HEK293 (cell line): ENCODE data around the gene TBRG1.

Source experiments
- CTCF ChIA-PET: fragments of 350-600 bp; formaldehyde crosslinking; extraction: SDS; loops from one replicate; lab custom pipeline; 2021; ENCODE audit warnings: antibody characterized with exemption; lab: Yijun Ruan, JAX
- POLR2A ChIA-PET: fragments of 300-600 bp; formaldehyde crosslinking; extraction: SDS; loops from one replicate; lab custom pipeline; 2020; ENCODE audit warnings: antibody characterized with exemption, inconsistent platforms; lab: Yijun Ruan, JAX
- H3K27ac ChIP-seq: fragments of 200-500 bp; sonication (Bioruptor generic); 2 replicates; pipeline ENCODE4 v1.5.1; 2014; ENCODE audit warnings: low read depth, low read length, control low read depth, inconsistent platforms; ENCODE audit errors: extremely low read depth
- H3K36me3 ChIP-seq, 2 experiments: fragments of 200-500 bp in 1 of 2; sonication (Bioruptor generic) in 1 of 2; 1 replicate in 1 of 2; 2 replicates in 1 of 2; pipeline ENCODE4 v1.5.1; 2014 to 2017; ENCODE audit warnings: inconsistent platforms in 2 of 2, low read length in 2 of 2; ENCODE audit not compliant: control insufficient read depth in 2 of 2, insufficient read depth in 1 of 2
- H3K4me1 ChIP-seq: fragments of 200-500 bp; sonication (Bioruptor generic); 2 replicates; pipeline ENCODE4 v1.5.1; 2014; ENCODE audit warnings: mild to moderate bottlenecking, low read length, inconsistent platforms; ENCODE audit not compliant: control insufficient read depth, insufficient read depth
- H3K4me3 ChIP-seq: 2 replicates; pipeline ENCODE4 v1.5.1; 2011; ENCODE audit warnings: low read depth, mild to moderate bottlenecking, control low read depth, low read length, moderate library complexity
- H3K9me3 ChIP-seq: fragments of 200-500 bp; sonication (Bioruptor generic); 2 replicates; pipeline ENCODE4 v1.5.1; 2014; ENCODE audit warnings: low read depth, low read length, inconsistent platforms; ENCODE audit not compliant: control insufficient read depth, insufficient read depth
- KLF1 ChIP-seq: fragments of 450-650 bp; formaldehyde crosslinking; IDR thresholded peaks from 2 replicates; pipeline ENCODE4 v1.5.1; 2016; ENCODE audit warnings: missing biosample characterization, missing genetic modification characterization
- KLF10 ChIP-seq: fragments of 450-650 bp; IDR thresholded peaks from 2 replicates; pipeline ENCODE4 v1.5.1; 2018; ENCODE audit warnings: missing biosample characterization, mild to moderate bottlenecking, missing genetic modification characterization
- SP7 ChIP-seq: fragments of 450-650 bp; formaldehyde crosslinking; IDR thresholded peaks from 2 replicates; pipeline ENCODE4 v1.5.1; 2016; ENCODE audit warnings: missing biosample characterization, missing genetic modification characterization
- YY1 ChIP-seq: fragments of 450-650 bp; formaldehyde crosslinking; IDR thresholded peaks from 2 replicates; pipeline ENCODE4 v1.5.1; 2018; ENCODE audit warnings: missing biosample characterization, missing genetic modification characterization
- ZBTB10 ChIP-seq: fragments of 450-650 bp; formaldehyde crosslinking; IDR thresholded peaks from 2 replicates; pipeline ENCODE4 v1.5.1; 2016; ENCODE audit warnings: missing biosample characterization, missing genetic modification characterization
- ZBTB21 ChIP-seq: fragments of 450-650 bp; formaldehyde crosslinking; IDR thresholded peaks from 2 replicates; pipeline ENCODE4 v1.5.1; 2017; ENCODE audit warnings: missing biosample characterization, missing genetic modification characterization
- ZFP3 ChIP-seq: fragments of 450-650 bp; formaldehyde crosslinking; IDR thresholded peaks from 2 replicates; pipeline ENCODE4 v1.5.1; 2016; ENCODE audit warnings: low read depth, missing biosample characterization, missing genetic modification characterization
- ZNF16 ChIP-seq: fragments of 450-650 bp; formaldehyde crosslinking; IDR thresholded peaks from 2 replicates; pipeline ENCODE4 v1.5.1; 2016; ENCODE audit warnings: low read depth, missing biosample characterization, missing genetic modification characterization
- ZNF169 ChIP-seq: fragments of 450-650 bp; formaldehyde crosslinking; IDR thresholded peaks from 2 replicates; pipeline ENCODE4 v1.5.1; 2016; ENCODE audit warnings: missing biosample characterization, missing genetic modification characterization
- ZNF202 ChIP-seq: fragments of 450-650 bp; formaldehyde crosslinking; IDR thresholded peaks from 2 replicates; pipeline ENCODE4 v1.5.1; 2016; ENCODE audit warnings: missing biosample characterization, missing genetic modification characterization, borderline replicate concordance
- ZNF391 ChIP-seq: fragments of 450-650 bp; formaldehyde crosslinking; IDR thresholded peaks from 2 replicates; pipeline ENCODE4 v1.5.1; 2016; ENCODE audit warnings: low read depth, missing biosample characterization, missing genetic modification characterization, borderline replicate concordance
- ZNF433 ChIP-seq: fragments of 450-650 bp; formaldehyde crosslinking; IDR thresholded peaks from 2 replicates; pipeline ENCODE4 v1.5.1; 2016; ENCODE audit warnings: missing biosample characterization, missing genetic modification characterization, low read depth
- ZNF560 ChIP-seq: fragments of 450-650 bp; formaldehyde crosslinking; IDR thresholded peaks from 2 replicates; pipeline ENCODE4 v1.5.1; 2017; ENCODE audit warnings: missing biosample characterization, missing genetic modification characterization, borderline replicate concordance
- ZSCAN16 ChIP-seq: fragments of 450-650 bp; formaldehyde crosslinking; IDR thresholded peaks from 2 replicates; pipeline ENCODE4 v1.5.1; 2016; ENCODE audit warnings: missing biosample characterization, missing genetic modification characterization
- TF ChIP-seq, protein P1 (sequence below): fragments of 450-650 bp; formaldehyde crosslinking; conservative IDR thresholded peaks from 2 replicates; pipeline ENCODE4 v1.5.1; 2016; ENCODE audit warnings: low read depth, missing biosample characterization, missing genetic modification characterization
- TF ChIP-seq, protein P2 (sequence below): fragments of 450-650 bp; formaldehyde crosslinking; IDR thresholded peaks from 2 replicates; pipeline ENCODE4 v1.5.1; 2016; ENCODE audit warnings: missing biosample characterization, missing genetic modification characterization
- TF ChIP-seq, protein P3 (sequence below): fragments of 450-650 bp; formaldehyde crosslinking; IDR thresholded peaks from 2 replicates; pipeline ENCODE4 v1.5.1; 2016; ENCODE audit warnings: missing biosample characterization, missing genetic modification characterization

Gene TBRG1

GRCh38 chr11:124577716-124578427 is 44.8 kb upstream of the TBRG1 start (continued):
- TF ChIP-seq, protein P1, sequence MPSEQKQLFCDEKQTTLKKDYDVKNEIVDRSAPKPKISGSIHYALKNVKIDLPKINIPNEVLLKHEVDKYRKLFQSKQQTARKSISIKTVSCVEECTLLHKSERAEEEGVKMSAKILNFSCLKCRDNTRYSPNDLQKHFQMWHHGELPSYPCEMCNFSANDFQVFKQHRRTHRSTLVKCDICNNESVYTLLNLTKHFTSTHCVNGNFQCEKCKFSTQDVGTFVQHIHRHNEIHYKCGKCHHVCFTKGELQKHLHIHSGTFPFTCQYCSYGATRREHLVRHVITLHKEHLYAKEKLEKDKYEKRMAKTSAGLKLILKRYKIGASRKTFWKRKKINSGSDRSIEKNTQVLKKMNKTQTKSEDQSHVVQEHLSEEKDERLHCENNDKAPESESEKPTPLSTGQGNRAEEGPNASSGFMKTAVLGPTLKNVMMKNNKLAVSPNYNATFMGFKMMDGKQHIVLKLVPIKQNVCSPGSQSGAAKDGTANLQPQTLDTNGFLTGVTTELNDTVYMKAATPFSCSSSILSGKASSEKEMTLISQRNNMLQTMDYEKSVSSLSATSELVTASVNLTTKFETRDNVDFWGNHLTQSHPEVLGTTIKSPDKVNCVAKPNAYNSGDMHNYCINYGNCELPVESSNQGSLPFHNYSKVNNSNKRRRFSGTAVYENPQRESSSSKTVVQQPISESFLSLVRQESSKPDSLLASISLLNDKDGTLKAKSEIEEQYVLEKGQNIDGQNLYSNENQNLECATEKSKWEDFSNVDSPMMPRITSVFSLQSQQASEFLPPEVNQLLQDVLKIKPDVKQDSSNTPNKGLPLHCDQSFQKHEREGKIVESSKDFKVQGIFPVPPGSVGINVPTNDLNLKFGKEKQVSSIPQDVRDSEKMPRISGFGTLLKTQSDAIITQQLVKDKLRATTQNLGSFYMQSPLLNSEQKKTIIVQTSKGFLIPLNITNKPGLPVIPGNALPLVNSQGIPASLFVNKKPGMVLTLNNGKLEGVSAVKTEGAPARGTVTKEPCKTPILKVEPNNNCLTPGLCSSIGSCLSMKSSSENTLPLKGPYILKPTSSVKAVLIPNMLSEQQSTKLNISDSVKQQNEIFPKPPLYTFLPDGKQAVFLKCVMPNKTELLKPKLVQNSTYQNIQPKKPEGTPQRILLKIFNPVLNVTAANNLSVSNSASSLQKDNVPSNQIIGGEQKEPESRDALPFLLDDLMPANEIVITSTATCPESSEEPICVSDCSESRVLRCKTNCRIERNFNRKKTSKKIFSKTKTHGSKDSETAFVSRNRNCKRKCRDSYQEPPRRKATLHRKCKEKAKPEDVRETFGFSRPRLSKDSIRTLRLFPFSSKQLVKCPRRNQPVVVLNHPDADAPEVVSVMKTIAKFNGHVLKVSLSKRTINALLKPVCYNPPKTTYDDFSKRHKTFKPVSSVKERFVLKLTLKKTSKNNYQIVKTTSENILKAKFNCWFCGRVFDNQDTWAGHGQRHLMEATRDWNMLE (tag by site-specific recombination): no peak
- TF ChIP-seq, all 188 proteins: peak for 0

DNA sequence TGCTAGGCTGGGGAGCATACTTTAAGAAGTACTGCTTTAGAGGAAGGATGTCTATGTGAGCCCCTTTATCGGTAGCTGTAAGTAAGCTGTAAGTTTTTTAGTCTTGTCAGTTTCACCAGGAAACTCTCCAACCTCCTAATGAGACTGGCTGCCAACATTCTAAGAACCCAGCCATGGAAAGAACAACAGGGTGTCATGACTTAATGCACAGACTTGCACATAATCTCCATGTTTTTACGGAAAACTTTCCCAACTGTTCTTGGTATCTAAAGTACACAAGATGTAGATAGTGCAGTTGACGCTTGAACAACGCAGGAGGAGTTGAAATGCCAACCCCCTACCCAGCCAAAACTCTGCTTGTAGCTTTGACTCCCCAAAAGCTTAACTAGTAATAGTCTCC is 43.9 kb upstream of the TBRG1 start:
- Histone ChIP-seq H3K36me3 (no peaks in the 10 kb centered on the region), H3K4me3 (no peak overlapping the region), H3K9me3 (no peaks in the 10 kb centered on the region), H3K4me1 (no peaks in the 10 kb centered on the region), H3K27ac (no peak overlapping the region)
- TF ChIP-seq ZBTB10 (no peak), ZBTB21 (tag by site-specific recombination) (no peak)
- POLR2A ChIA-PET: no interaction called here
- CTCF ChIA-PET: interaction anchor here (1.3 kb wide), 1 partner anchor 509 kb away, joined by 7 read pairs; no protein-coding TSS in a partner anchor

GRCh38 chr11:124581817-124582216 is 40.8 kb upstream of the TBRG1 start:
- ChIA-PET CTCF (interaction anchor here (0.5 to 1.3 kb wide), 3 partner anchors 21 to 179 kb away, joined by 3 to 5 read pairs (median 3); no protein-coding TSS in a partner anchor), POLR2A (no interaction called here)
- TF ChIP-seq KLF1 (tag by site-specific recombination): no peak
- no peak for TF ChIP-seq ZNF391 (tag by site-specific recombination)
- no peak for TF ChIP-seq KLF10 (tag by site-specific recombination)
- TF ChIP-seq ZNF202 (tag by site-specific recombination): no peak
- TF ChIP-seq ZSCAN16: 0 out of 2 replicates have a peak, but pooled peaks have one; percentile 23
- TF ChIP-seq ZNF169 (tag by site-specific recombination): no peak
- TF ChIP-seq ZNF560 (tag by site-specific recombination): no peak

GRCh38 chr11:124582565-124582964 is 40.1 kb upstream of the TBRG1 start:
- no peaks in the 10 kb centered on the region for H3K36me3 ChIP-seq
- CTCF ChIA-PET: interaction anchor here (0.5 to 1.3 kb wide), 3 partner anchors 22 to 180 kb away, joined by 3 to 7 read pairs (median 3); no protein-coding TSS in a partner anchor
- H3K9me3 ChIP-seq: no peaks in the 10 kb centered on the region
- POLR2A ChIA-PET: no interaction called here
- no peaks in the 10 kb centered on the region for H3K4me1 ChIP-seq
- no peak overlapping the region for H3K4me3 ChIP-seq
- no peak overlapping the region for H3K27ac ChIP-seq
- no peak for TF ChIP-seq ZFP3 (tag by site-specific recombination)
- no peak for TF ChIP-seq ZNF433 (tag by site-specific recombination)
- TF ChIP-seq, protein P2, sequence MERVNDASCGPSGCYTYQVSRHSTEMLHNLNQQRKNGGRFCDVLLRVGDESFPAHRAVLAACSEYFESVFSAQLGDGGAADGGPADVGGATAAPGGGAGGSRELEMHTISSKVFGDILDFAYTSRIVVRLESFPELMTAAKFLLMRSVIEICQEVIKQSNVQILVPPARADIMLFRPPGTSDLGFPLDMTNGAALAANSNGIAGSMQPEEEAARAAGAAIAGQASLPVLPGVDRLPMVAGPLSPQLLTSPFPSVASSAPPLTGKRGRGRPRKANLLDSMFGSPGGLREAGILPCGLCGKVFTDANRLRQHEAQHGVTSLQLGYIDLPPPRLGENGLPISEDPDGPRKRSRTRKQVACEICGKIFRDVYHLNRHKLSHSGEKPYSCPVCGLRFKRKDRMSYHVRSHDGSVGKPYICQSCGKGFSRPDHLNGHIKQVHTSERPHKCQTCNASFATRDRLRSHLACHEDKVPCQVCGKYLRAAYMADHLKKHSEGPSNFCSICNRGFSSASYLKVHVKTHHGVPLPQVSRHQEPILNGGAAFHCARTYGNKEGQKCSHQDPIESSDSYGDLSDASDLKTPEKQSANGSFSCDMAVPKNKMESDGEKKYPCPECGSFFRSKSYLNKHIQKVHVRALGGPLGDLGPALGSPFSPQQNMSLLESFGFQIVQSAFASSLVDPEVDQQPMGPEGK (tag by site-specific recombination): no peak
- TF ChIP-seq SP7 (tag by site-specific recombination): no peak
- TF ChIP-seq ZSCAN16: no peak
- no peak for TF ChIP-seq ZNF16 (tag by site-specific recombination)
- TF ChIP-seq, protein P3, sequence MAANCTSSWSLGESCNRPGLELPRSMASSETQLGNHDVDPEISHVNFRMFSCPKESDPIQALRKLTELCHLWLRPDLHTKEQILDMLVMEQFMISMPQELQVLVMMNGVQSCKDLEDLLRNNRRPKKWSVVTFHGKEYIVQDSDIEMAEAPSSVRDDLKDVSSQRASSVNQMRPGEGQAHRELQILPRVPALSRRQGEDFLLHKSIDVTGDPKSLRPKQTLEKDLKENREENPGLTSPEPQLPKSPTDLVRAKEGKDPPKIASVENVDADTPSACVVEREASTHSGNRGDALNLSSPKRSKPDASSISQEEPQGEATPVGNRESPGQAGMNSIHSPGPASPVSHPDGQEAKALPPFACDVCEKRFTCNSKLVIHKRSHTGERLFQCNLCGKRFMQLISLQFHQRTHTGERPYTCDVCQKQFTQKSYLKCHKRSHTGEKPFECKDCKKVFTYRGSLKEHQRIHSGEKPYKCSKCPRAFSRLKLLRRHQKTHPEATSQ (tag by site-specific recombination): no peak
- TF ChIP-seq YY1 (tag by site-specific recombination): no peak

More at GRCh38 chr11:124581817-124582216, 40.8 kb upstream of the TBRG1 start:
- no peaks in the 10 kb centered on the region for H3K9me3 ChIP-seq
- H3K36me3 ChIP-seq: no peaks in the 10 kb centered on the region
- H3K27ac ChIP-seq: no peak overlapping the region
- no peaks in the 10 kb centered on the region for H3K4me1 ChIP-seq
- H3K4me3 ChIP-seq: no peak overlapping the region
